GM12878 (cell line): Measurements from ENCODE around the gene MEGF9. TPM values are rescaled to one million over a fixed set of nuclear protein-coding genes. Genes with fewer than 3 reads are reported as not detected.

Experiments
- ATF3 ChIP-seq: IDR thresholded peaks from 2 replicates; pipeline ENCODE4 v1.6.1; 2011; ENCODE audit warnings: low read depth, mild to moderate bottlenecking, low read length, moderate library complexity, borderline replicate concordance; ENCODE audit errors: extremely low read depth
- WRNIP1 ChIP-seq: IDR thresholded peaks from 2 replicates; pipeline ENCODE4 v1.6.1; 2011; ENCODE audit warnings: low read depth, low read length, improper control_type of control experiment, borderline replicate concordance
- ZNF592 ChIP-seq: fragments of 450-650 bp; IDR thresholded peaks from 2 replicates; pipeline ENCODE4 v1.6.1; 2017; ENCODE audit warnings: mild to moderate bottlenecking, moderate library complexity
- polyA plus RNA-seq, 11 experiments: library from polyadenylated mRNA; depleted of rRNA in 4 of 11; unstranded in 6 of 11; stranded (reverse) in 5 of 11; fragments of >200 nt; fragmentation: Nextera tagmentation in 4 of 11; fragmentation: Illumina TruSeq in 1 of 11; extraction: Ambion mirVana in 4 of 11; extraction: Trizol in 1 of 11; gene quantifications; 1 replicate in 1 of 11; 2 replicates in 10 of 11; pipeline versions ENCODE4 v1.2.1 to v1.2.3, GENCODE V29; 2011 to 2016; ENCODE audit warnings: inconsistent platforms in 2 of 11, missing spikeins in 2 of 11, low read depth in 1 of 11
- total RNA-seq, 4 experiments: library from RNA; depleted of rRNA in 3 of 4; stranded (reverse); fragments of >200 nt in 3 of 4; fragmentation: Illumina TruSeq in 1 of 4; extraction: Trizol in 1 of 4; gene quantifications; 2 replicates each; pipeline versions ENCODE4 v1.2.1 to v1.2.3, GENCODE V29; 2013 to 2021
- TF ChIP-seq, protein P1 (sequence below): fragments of 150-350 bp; IDR thresholded peaks from 2 replicates; pipeline ENCODE4 v1.6.1; 2016; ENCODE audit warnings: low read depth, low read length

Gene MEGF9
- total and polyA plus RNA-seq, 10 of the 15 experiments (the other 5 are each of a cell fraction or from before 2014, with no cell fraction given), result 0.71 to 5.1 (median 2.6) TPM

GRCh38 chr9:120677965-120678364 is 36.3 kb downstream of the MEGF9 start (continued):
- TF ChIP-seq, protein P1, sequence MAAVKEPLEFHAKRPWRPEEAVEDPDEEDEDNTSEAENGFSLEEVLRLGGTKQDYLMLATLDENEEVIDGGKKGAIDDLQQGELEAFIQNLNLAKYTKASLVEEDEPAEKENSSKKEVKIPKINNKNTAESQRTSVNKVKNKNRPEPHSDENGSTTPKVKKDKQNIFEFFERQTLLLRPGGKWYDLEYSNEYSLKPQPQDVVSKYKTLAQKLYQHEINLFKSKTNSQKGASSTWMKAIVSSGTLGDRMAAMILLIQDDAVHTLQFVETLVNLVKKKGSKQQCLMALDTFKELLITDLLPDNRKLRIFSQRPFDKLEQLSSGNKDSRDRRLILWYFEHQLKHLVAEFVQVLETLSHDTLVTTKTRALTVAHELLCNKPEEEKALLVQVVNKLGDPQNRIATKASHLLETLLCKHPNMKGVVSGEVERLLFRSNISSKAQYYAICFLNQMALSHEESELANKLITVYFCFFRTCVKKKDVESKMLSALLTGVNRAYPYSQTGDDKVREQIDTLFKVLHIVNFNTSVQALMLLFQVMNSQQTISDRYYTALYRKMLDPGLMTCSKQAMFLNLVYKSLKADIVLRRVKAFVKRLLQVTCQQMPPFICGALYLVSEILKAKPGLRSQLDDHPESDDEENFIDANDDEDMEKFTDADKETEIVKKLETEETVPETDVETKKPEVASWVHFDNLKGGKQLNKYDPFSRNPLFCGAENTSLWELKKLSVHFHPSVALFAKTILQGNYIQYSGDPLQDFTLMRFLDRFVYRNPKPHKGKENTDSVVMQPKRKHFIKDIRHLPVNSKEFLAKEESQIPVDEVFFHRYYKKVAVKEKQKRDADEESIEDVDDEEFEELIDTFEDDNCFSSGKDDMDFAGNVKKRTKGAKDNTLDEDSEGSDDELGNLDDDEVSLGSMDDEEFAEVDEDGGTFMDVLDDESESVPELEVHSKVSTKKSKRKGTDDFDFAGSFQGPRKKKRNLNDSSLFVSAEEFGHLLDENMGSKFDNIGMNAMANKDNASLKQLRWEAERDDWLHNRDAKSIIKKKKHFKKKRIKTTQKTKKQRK, result no peak
- TF ChIP-seq ZNF592 (no peak), WRNIP1 (no peak), ATF3 (no peak)
- TF ChIP-seq, all 136 proteins: peak for 0
